Measurements from ENCODE around the gene SLC26A6. TPM values are rescaled to one million over a fixed set of nuclear protein-coding genes. Genes with fewer than 3 reads are reported as not detected.

Gene SLC26A6
- total RNA-seq, 2 donors from 2014 or later = 94.9 to 112 TPM

DNA sequence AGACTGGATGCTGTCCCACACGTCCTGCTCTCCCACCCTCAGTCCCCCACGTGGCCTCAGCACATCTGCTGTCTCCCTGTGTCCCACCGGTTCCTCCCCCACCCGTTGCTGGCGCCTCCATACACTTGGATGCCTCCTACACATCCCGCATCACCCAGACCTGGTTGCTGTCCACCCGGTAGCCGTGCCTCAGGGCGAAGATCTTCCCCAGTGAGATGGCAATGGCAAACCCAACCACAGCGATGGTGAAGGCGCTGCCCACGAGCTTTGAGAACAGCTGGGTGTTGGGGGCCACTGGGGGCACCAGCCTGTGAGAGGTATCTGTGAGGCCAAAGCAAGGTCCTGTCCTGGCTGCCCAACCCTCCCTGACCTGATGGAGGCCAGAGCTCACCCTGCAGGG is 4.4 kb downstream of the SLC26A6 start:
- TF ChIP-seq CTCF (IDR thresholded peaks at IDR 0.05) = no peak
- no peaks in the 10 kb centered on the region for H3K27me3 ChIP-seq
- no peak overlapping the region for H3K4me3 ChIP-seq
- no peak for DNase-seq
- H3K9me3 ChIP-seq = no peaks in the 10 kb centered on the region
- H3K4me1 ChIP-seq = peaks cover 4% of the 10 kb centered on the region
- H3K36me3 ChIP-seq = peaks cover 12% of the 10 kb centered on the region
- intact Hi-C loops (cut with DNase I) = loop anchor here (10.0 kb wide), 1 partner anchor 166 kb away; a partner anchor contains a TSS
- H3K27ac ChIP-seq = no peak overlapping the region
- H3K9ac ChIP-seq (ENCODE audit: low read depth in 2 of 2, low read length in 2 of 2) = no peak overlapping the region

GRCh38 chr3:48630407-48630806 is 4.9 kb downstream of the SLC26A6 start:
- TF ChIP-seq CTCF (IDR thresholded peaks at IDR 0.05) = no peak
- H3K4me1 ChIP-seq = peaks cover 4% of the 10 kb centered on the region
- no peak overlapping the region for H3K27ac ChIP-seq
- no peak for DNase-seq
- no peaks in the 10 kb centered on the region for H3K27me3 ChIP-seq
- H3K9ac ChIP-seq (ENCODE audit: low read depth in 2 of 2, low read length in 2 of 2) = no peak overlapping the region
- intact Hi-C loops (cut with DNase I) = loop anchor here (10.0 kb wide), 1 partner anchor 166 kb away; a partner anchor contains a TSS
- H3K36me3 ChIP-seq = peaks cover 12% of the 10 kb centered on the region
- no peaks in the 10 kb centered on the region for H3K9me3 ChIP-seq
- no peak overlapping the region for H3K4me3 ChIP-seq

DNA sequence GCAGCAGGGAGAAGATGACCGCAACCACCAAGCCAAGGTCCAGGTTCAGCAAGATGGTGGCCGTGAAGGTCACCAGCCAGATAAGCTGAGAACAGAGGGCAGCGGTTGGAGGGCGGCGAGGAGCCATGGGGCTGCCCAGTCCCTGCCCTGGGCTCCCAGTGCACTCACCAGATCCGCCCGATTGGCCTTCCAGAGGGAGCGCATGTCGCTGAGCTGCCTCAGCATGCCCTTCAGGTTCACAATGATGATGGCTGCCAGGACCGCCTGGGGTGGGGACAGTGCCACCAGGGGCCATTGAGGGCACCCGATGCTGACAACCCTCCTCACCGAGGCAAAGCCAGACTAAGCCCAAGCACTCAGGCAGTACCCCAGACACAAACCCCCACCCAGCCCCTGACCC is 5.4 kb downstream of the SLC26A6 start:
- no peak for DNase-seq
- Histone ChIP-seq H3K27ac (no peak overlapping the region), H3K9me3 (no peaks in the 10 kb centered on the region), H3K4me3 (no peak overlapping the region), H3K4me1 (peaks cover 4% of the 10 kb centered on the region), H3K27me3 (no peaks in the 10 kb centered on the region), H3K36me3 (peaks cover 12% of the 10 kb centered on the region), H3K9ac (ENCODE audit: low read depth in 2 of 2, low read length in 2 of 2) (no peak overlapping the region)
- TF ChIP-seq CTCF (IDR thresholded peaks at IDR 0.05) = no peak
- intact Hi-C loops (cut with DNase I) = loop anchor here (10.0 kb wide), 1 partner anchor 165 kb away; a partner anchor contains a TSS

- DNase-seq = no peak
- peaks cover 5% of the 10 kb centered on the region for H3K4me1 ChIP-seq
- no peaks in the 10 kb centered on the region for H3K9me3 ChIP-seq
- no peak overlapping the region for H3K9ac ChIP-seq (ENCODE audit: low read depth in 2 of 2, low read length in 2 of 2)
- intact Hi-C loops (cut with DNase I) = no loop called here
- no peak for TF ChIP-seq CTCF (IDR thresholded peaks at IDR 0.05)
- no peak overlapping the region for H3K4me3 ChIP-seq
- H3K27me3 ChIP-seq = no peaks in the 10 kb centered on the region
- no peak overlapping the region for H3K27ac ChIP-seq
- H3K36me3 ChIP-seq = peaks cover 11% of the 10 kb centered on the region
Measured at GRCh38 chr3:48628277-48629017, 6.8 kb downstream of the SLC26A6 start.

- Histone ChIP-seq H3K36me3 (peaks cover 6% of the 10 kb centered on the region), H3K9me3 (no peaks in the 10 kb centered on the region), H3K27me3 (no peaks in the 10 kb centered on the region), H3K9ac (ENCODE audit: low read depth in 2 of 2, low read length in 2 of 2) (no peak overlapping the region), H3K27ac (no peak overlapping the region), H3K4me1 (peaks cover 5% of the 10 kb centered on the region), H3K4me3 (no peak overlapping the region)
- intact Hi-C loops (cut with DNase I) = no loop called here
- TF ChIP-seq CTCF (IDR thresholded peaks at IDR 0.05) = no peak
- no peak for DNase-seq
Measured at GRCh38 chr3:48625600-48625999, 9.7 kb downstream of the SLC26A6 start.

Measured in colonic mucosa (tissue), 4 donors.